Gastrocnemius medialis (tissue), 4 donors: Measurements from ENCODE around the gene IRF7. TPM values are rescaled to one million over a fixed set of nuclear protein-coding genes. Genes with fewer than 3 reads are reported as not detected.

Experiments used
- ATAC-seq, 2 donors: fragments of 150-250 bp; one replicate each; pipeline ENCODE4 v1.9.1; 2016
- DNase-seq, 2 donors: peaks; one replicate each; pipeline ENCODE4 v3.0.0-alpha.2; 2019
- H3K27ac ChIP-seq, 4 donors: fragments of 200-600 bp; sonication (generic); 1 replicate in 1 of 4; 2 replicates in 3 of 4; pipeline ENCODE4 v1.5.1; 2016 to 2018; ENCODE audit warnings: mild to moderate bottlenecking in 2 of 4, moderate library complexity in 1 of 4
- H3K27me3 ChIP-seq, 3 donors: fragments of 200-600 bp; sonication (generic) in 2 of 3; 1 replicate in 1 of 3; 2 replicates in 2 of 3; pipeline versions ENCODE4 v1.5.1 to v1.6.0; 2016 to 2019; ENCODE audit warnings: mild to moderate bottlenecking in 1 of 3, moderate library complexity in 1 of 3
- H3K36me3 ChIP-seq, 2 donors: fragments of 200-600 bp; sonication (generic) in 1 of 2; one replicate each; pipeline ENCODE4 v1.5.1; 2017 to 2018
- H3K4me1 ChIP-seq, 2 donors: fragments of 200-600 bp; sonication (generic) in 1 of 2; one replicate each; pipeline ENCODE4 v1.5.1; 2016 to 2017; ENCODE audit warnings: mild to moderate bottlenecking in 2 of 2
- H3K4me3 ChIP-seq, 4 donors: fragments of 200-600 bp; sonication (generic) in 3 of 4; 1 replicate in 1 of 4; 2 replicates in 3 of 4; pipeline ENCODE4 v1.5.1; 2016 to 2019; ENCODE audit warnings: mild to moderate bottlenecking in 2 of 4
- H3K9me3 ChIP-seq, 3 donors: fragments of 200-600 bp; sonication (generic) in 2 of 3; 1 replicate in 1 of 3; 2 replicates in 2 of 3; pipeline ENCODE4 v1.5.1; 2016 to 2019
- CTCF ChIP-seq, 5 experiments: fragments of 450-650 bp in 3 of 5; fragments of 200-600 bp in 2 of 5; sonication (generic) in 2 of 5; IDR thresholded peaks in 4 of 5; conservative IDR thresholded peaks in 1 of 5; 1 replicate in 4 of 5; 2 replicates in 1 of 5; pipeline ENCODE4 v1.5.1; 2016 to 2019; ENCODE audit warnings: antibody characterized with exemption in 5 of 5, mild to moderate bottlenecking in 3 of 5, moderate library complexity in 3 of 5
- POLR2A ChIP-seq, 2 donors: fragments of 450-650 bp; IDR thresholded peaks; one replicate each; pipeline ENCODE4 v1.6.1; 2017; ENCODE audit warnings: antibody characterized with exemption in 2 of 2, mild to moderate bottlenecking in 2 of 2, moderate library complexity in 2 of 2
- in situ Hi-C, 4 donors: fragments of 200-750 bp; cut with MboI; loops; one replicate each; pipeline versions ENCODE4 v1.15.0 to v1.8.0; 2017; ENCODE audit warnings: low sequenced_read_pairs in 4 of 4
- intact Hi-C: fragments of 100-400 bp; cut with DNase I; formaldehyde crosslinking; loops from one replicate; pipeline ENCODE4 v1.15.1; 2023; ENCODE audit warnings: low total_unique reads
- total RNA-seq, 4 donors: library from RNA; depleted of rRNA; stranded (reverse); fragments of >200 nt; gene quantifications; one replicate each; pipeline versions ENCODE4 v1.1.0 to v1.2.3, GENCODE V29; 2016

The IRF7 gene
- 10 to 100 TPM; 15.5 to 37.1 (median 26.3) TPM for total RNA-seq

GRCh38 chr11:615504-616319 is at the start of gene IRF7:
TSS of gene IRF7 (minus strand) at chr11:615950. CDS start at chr11:615364, 586 bp downstream.
- peaks cover 0 to 21% of the 10 kb centered on the region in 2 donors for H3K36me3 ChIP-seq
- intact Hi-C loops: loop anchor here (2.0 kb wide), 1 partner anchor 47 kb away; no protein-coding TSS in a partner anchor

GRCh38 chr11:665062-665703 is 49.4 kb upstream of the IRF7 start:
- no peak for TF ChIP-seq POLR2A (IDR thresholded peaks at IDR 0.05)
- no peak for TF ChIP-seq CTCF (IDR thresholded peaks at IDR 0.05 in 4 of 5, conservative IDR thresholded peaks at IDR 0.05 in 1 of 5)
- Histone ChIP-seq H3K4me3 (peak overlapping the region in 1 of 4 donors; percentile 5), H3K9me3 (no peaks in the 10 kb centered on the region), H3K27ac (peak overlapping the region; percentile 4 to 74 (median 64)), H3K27me3 (no peaks in the 10 kb centered on the region), H3K36me3 (no peaks in the 10 kb centered on the region), H3K4me1 (peaks cover 9 to 13% of the 10 kb centered on the region in 2 donors)
- ATAC-seq (peak; percentile 14 to 51), DNase-seq (peak in 1 of 2 donors; percentile 55)
- intact Hi-C loops: no loop called here
- in situ Hi-C loops: no loop called here

More at GRCh38 chr11:615504-616319, at the start of gene IRF7:
- H3K4me1 ChIP-seq: peaks cover 40 to 43% of the 10 kb centered on the region in 2 donors
- peak within 1 kb of the TSS; percentile 91 to 94 (median 93) for H3K27ac ChIP-seq
- peak; percentile 87 to 92 for DNase-seq
- no peaks in the 10 kb centered on the region for H3K9me3 ChIP-seq
- TF ChIP-seq POLR2A (IDR thresholded peaks at IDR 0.05) (peak; percentile 84 to 92), CTCF (IDR thresholded peaks at IDR 0.05 in 4 of 5, conservative IDR thresholded peaks at IDR 0.05 in 1 of 5) (no peak)
- in situ Hi-C loops: no loop called here
- H3K27me3 ChIP-seq: no peaks in the 10 kb centered on the region
- peak; percentile 61 to 75 for ATAC-seq
- H3K4me3 ChIP-seq: peak within 1 kb of the TSS; percentile 66 to 85 (median 77)

GRCh38 chr11:662689-663274 is 47.0 kb upstream of the IRF7 start:
- Histone ChIP-seq H3K4me1 (peaks cover 9 to 13% of the 10 kb centered on the region in 2 donors), H3K27ac (no peak overlapping the region), H3K36me3 (peaks cover 0 to 5% of the 10 kb centered on the region in 2 donors), H3K4me3 (no peak overlapping the region), H3K9me3 (no peaks in the 10 kb centered on the region), H3K27me3 (no peaks in the 10 kb centered on the region)
- ATAC-seq (no peak), DNase-seq (peak in 1 of 2 donors; percentile 48)
- TF ChIP-seq CTCF (IDR thresholded peaks at IDR 0.05 in 4 of 5, conservative IDR thresholded peaks at IDR 0.05 in 1 of 5) (peak; percentile 26 to 81 (median 63)), POLR2A (IDR thresholded peaks at IDR 0.05) (no peak)
- in situ Hi-C loops (no loop called here), intact Hi-C loops (loop anchor here (1.0 to 5.0 kb wide), 2 partner anchors 66 to 135 kb away; partner anchors contain the start of gene SLC25A22)

GRCh38 chr11:660681-661444 is 45.1 kb upstream of the IRF7 start:
- in situ Hi-C loops (no loop called here), intact Hi-C loops (loop anchor here (5.0 kb wide), 1 partner anchor 136 kb away; the partner anchor contains the start of gene SLC25A22)
- ATAC-seq (no peak), DNase-seq (no peak)
- Histone ChIP-seq H3K36me3 (peaks cover 0 to 5% of the 10 kb centered on the region in 2 donors), H3K4me1 (peaks cover 7 to 8% of the 10 kb centered on the region in 2 donors), H3K27ac (no peak overlapping the region), H3K9me3 (no peaks in the 10 kb centered on the region), H3K27me3 (no peaks in the 10 kb centered on the region), H3K4me3 (no peak overlapping the region)
- no peak for TF ChIP-seq CTCF (IDR thresholded peaks at IDR 0.05 in 4 of 5, conservative IDR thresholded peaks at IDR 0.05 in 1 of 5)
- no peak for TF ChIP-seq POLR2A (IDR thresholded peaks at IDR 0.05)
